ENCODE data around the gene TPTE2. TPM values are rescaled to one million over a fixed set of nuclear protein-coding genes. Genes with fewer than 3 reads are reported as not detected.

Gene TPTE2
- total RNA-seq, 1 donor from 2014 or later = not detected

Other genes starting within 250 kb of the TPTE2 start
- gene MPHOSPH8, start 72.1 kb upstream of the TPTE2 start, total RNA-seq = 42.9 and 44.3 TPM in 2 replicates
- gene PSPC1, start 221.4 kb upstream of the TPTE2 start, total RNA-seq = 79.0 and 82.0 TPM in 2 replicates